ENCODE measurements around the gene EIF4E1B.
"Not testable (repeated sequence)": the region's sequence is repeated elsewhere in the genome, so short reads cannot be mapped to it uniquely, and the experiment has no call there.

The EIF4E1B gene

GRCh38 chr5:176629853-176630680 lies at the start of gene EIF4E1B, which contains the start of gene SNCB:
Gene EIF4E1B, plus strand, starts transcription at chr5:176630675. Its CDS starts 12,113 bp downstream, at chr5:176642788.
Gene SNCB, minus strand, starts transcription at chr5:176630534. Its CDS starts 880 bp downstream, at chr5:176629654.
- DNase-seq: no peak

- DNase-seq: no peak
Observed at GRCh38 chr5:176581361-176581760, 49.1 kb upstream of the EIF4E1B start.

- no peak for DNase-seq
Observed at GRCh38 chr5:176583076-176583475, 47.4 kb upstream of the EIF4E1B start.

GRCh38 chr5:176587398-176587797 lies 43.1 kb upstream of the EIF4E1B start:
- DNase-seq: no peak

- no peak for DNase-seq
Observed at GRCh38 chr5:176588297-176588696, 42.2 kb upstream of the EIF4E1B start.

- no peak for DNase-seq
Observed at GRCh38 chr5:176589039-176589769, 41.3 kb upstream of the EIF4E1B start.

- DNase-seq: no peak
Observed at GRCh38 chr5:176590035-176590717, 40.3 kb upstream of the EIF4E1B start.

- DNase-seq: not testable (repeated sequence)
Observed at GRCh38 chr5:176591667-176592066, 38.8 kb upstream of the EIF4E1B start.

GRCh38 chr5:176592573-176592972 lies 37.9 kb upstream of the EIF4E1B start:
- DNase-seq: no peak

- no peak for DNase-seq
Observed at GRCh38 chr5:176593273-176593869, 37.1 kb upstream of the EIF4E1B start.

- no peak for DNase-seq
Observed at GRCh38 chr5:176594554-176594953, 35.9 kb upstream of the EIF4E1B start.

GRCh38 chr5:176595386-176595943 lies 35.0 kb upstream of the EIF4E1B start:
- DNase-seq: no peak

GRCh38 chr5:176596069-176596644 lies 34.3 kb upstream of the EIF4E1B start:
- DNase-seq: no peak

GRCh38 chr5:176596689-176597416 lies 33.6 kb upstream of the EIF4E1B start:
- no peak for DNase-seq

- DNase-seq: no peak
Observed at GRCh38 chr5:176597417-176598389, 32.8 kb upstream of the EIF4E1B start.

- DNase-seq: not testable (repeated sequence)
Observed at GRCh38 chr5:176599749-176600430, 30.6 kb upstream of the EIF4E1B start.

- DNase-seq: no peak
Observed at GRCh38 chr5:176601901-176602482, 28.5 kb upstream of the EIF4E1B start.

GRCh38 chr5:176603091-176603490 lies 27.4 kb upstream of the EIF4E1B start:
- DNase-seq: no peak

- no peak for DNase-seq
Observed at GRCh38 chr5:176606032-176606431, 24.4 kb upstream of the EIF4E1B start.
